ENCODE data around the gene ASAP3. TPM values are rescaled to one million over a fixed set of nuclear protein-coding genes. Genes with fewer than 3 reads are reported as not detected.

The ASAP3 gene
- total RNA-seq, 1 experiment from 2014 or later: 17.6 TPM

GRCh38 chr1:23436520-23437354 is 47.2 kb downstream of the ASAP3 start:
- BruUV-seq (replicated peaks): no TSS peak
- Histone ChIP-seq H3K4me3 (no peak overlapping the region), H4K20me1 (ENCODE audit: insufficient read depth) (no peaks in the 10 kb centered on the region), H3K9me2 (ENCODE audit: insufficient read depth) (no peaks in the 10 kb centered on the region), H3F3A (ENCODE audit: insufficient read depth, low read depth) (no peaks in the 10 kb centered on the region), H2AFZ (no peak overlapping the region), H3K36me3 (ENCODE audit: low read depth) (no peaks in the 10 kb centered on the region), H3K79me2 (ENCODE audit: low read depth) (no peaks in the 10 kb centered on the region), H3K27me3 (ENCODE audit: insufficient read depth, low read depth) (no peaks in the 10 kb centered on the region), H3K9me3 (ENCODE audit: insufficient read depth, low read depth) (no peaks in the 10 kb centered on the region), H3K4me1 (replicated peaks; ENCODE audit: insufficient read depth) (no peaks in the 10 kb centered on the region), H3K27ac (no peak overlapping the region), H3K4me2 (no peak overlapping the region)
- intact Hi-C loops (cut with micrococcal nuclease; ENCODE audit: unreplicated experiment): no loop called here
- no peak for DNase-seq
- ChIA-PET POLR2A (ENCODE audit: unreplicated experiment) (no interaction called here), CTCF (no interaction called here)
- TF ChIP-seq CTCF (conservative IDR thresholded peaks at IDR 0.05): no peak
- no peak for TF ChIP-seq EZH2 (IDR thresholded peaks at IDR 0.05; ENCODE audit: low read depth)

- Histone ChIP-seq H3K4me1 (replicated peaks; ENCODE audit: insufficient read depth) (no peaks in the 10 kb centered on the region), H3K27me3 (ENCODE audit: insufficient read depth, low read depth) (no peaks in the 10 kb centered on the region), H3K9me2 (ENCODE audit: insufficient read depth) (no peaks in the 10 kb centered on the region), H3K4me3 (no peak overlapping the region), H3K4me2 (no peak overlapping the region), H3F3A (ENCODE audit: insufficient read depth, low read depth) (no peaks in the 10 kb centered on the region), H3K36me3 (ENCODE audit: low read depth) (no peaks in the 10 kb centered on the region), H3K27ac (no peak overlapping the region), H4K20me1 (ENCODE audit: insufficient read depth) (no peaks in the 10 kb centered on the region), H2AFZ (no peak overlapping the region), H3K9me3 (ENCODE audit: insufficient read depth, low read depth) (no peaks in the 10 kb centered on the region), H3K79me2 (ENCODE audit: low read depth) (no peaks in the 10 kb centered on the region)
- intact Hi-C loops (cut with micrococcal nuclease; ENCODE audit: unreplicated experiment): no loop called here
- ChIA-PET POLR2A (ENCODE audit: unreplicated experiment) (no interaction called here), CTCF (no interaction called here)
- no peak for DNase-seq
- BruUV-seq (replicated peaks): no TSS peak
- TF ChIP-seq EZH2 (IDR thresholded peaks at IDR 0.05; ENCODE audit: low read depth): no peak
- TF ChIP-seq CTCF (conservative IDR thresholded peaks at IDR 0.05): no peak
These were observed 49.7 kb downstream of the ASAP3 start for GRCh38 chr1:23434260-23434775.

- Histone ChIP-seq H3K27ac (no peak overlapping the region), H3K4me2 (no peak overlapping the region), H3K27me3 (ENCODE audit: insufficient read depth, low read depth) (no peaks in the 10 kb centered on the region), H4K20me1 (ENCODE audit: insufficient read depth) (no peaks in the 10 kb centered on the region), H3F3A (ENCODE audit: insufficient read depth, low read depth) (no peaks in the 10 kb centered on the region), H3K79me2 (ENCODE audit: low read depth) (no peaks in the 10 kb centered on the region), H3K4me1 (replicated peaks; ENCODE audit: insufficient read depth) (no peaks in the 10 kb centered on the region), H3K36me3 (ENCODE audit: low read depth) (no peaks in the 10 kb centered on the region), H3K9me2 (ENCODE audit: insufficient read depth) (no peaks in the 10 kb centered on the region), H3K9me3 (ENCODE audit: insufficient read depth, low read depth) (no peaks in the 10 kb centered on the region), H2AFZ (no peak overlapping the region), H3K4me3 (no peak overlapping the region)
- no peak for DNase-seq
- POLR2A ChIA-PET (ENCODE audit: unreplicated experiment): no interaction called here
- BruUV-seq (replicated peaks): no TSS peak
- CTCF ChIA-PET: no interaction called here
- intact Hi-C loops (cut with micrococcal nuclease; ENCODE audit: unreplicated experiment): no loop called here
- TF ChIP-seq EZH2 (IDR thresholded peaks at IDR 0.05; ENCODE audit: low read depth) (no peak), CTCF (conservative IDR thresholded peaks at IDR 0.05) (no peak)
These were observed 50.9 kb downstream of the ASAP3 start for GRCh38 chr1:23433122-23433521.
